Fibroblast of lung (primary cell): ENCODE measurements around the gene CNTNAP5. TPM values are rescaled to one million over a fixed set of nuclear protein-coding genes. Genes with fewer than 3 reads are reported as not detected.

Experiments used
- DNase-seq, 2 donors: peaks; one replicate each; pipeline versions ENCODE4 v3.0.0 to v3.0.0-alpha.2; 2010; ENCODE audit warnings: low read depth in 2 of 2
- H2AFZ ChIP-seq: 2 replicates; pipeline ENCODE4 v1.5.1; 2012; ENCODE audit warnings: low read length, control low read depth, inconsistent platforms
- H3K27ac ChIP-seq: 2 replicates; pipeline ENCODE4 v1.5.1; 2011; ENCODE audit warnings: low read length, control low read depth; ENCODE audit not compliant: insufficient read depth
- H3K27me3 ChIP-seq: 2 replicates; pipeline ENCODE4 v1.5.1; 2011; ENCODE audit warnings: mild to moderate bottlenecking, low read length; ENCODE audit not compliant: control insufficient read depth, insufficient read depth
- H3K36me3 ChIP-seq: 2 replicates; pipeline ENCODE4 v1.5.1; 2011; ENCODE audit warnings: low read length; ENCODE audit not compliant: control insufficient read depth, insufficient read depth
- H3K4me1 ChIP-seq: 2 replicates; pipeline ENCODE4 v1.5.1; 2011; ENCODE audit warnings: low read length; ENCODE audit not compliant: control insufficient read depth, insufficient read depth; ENCODE audit errors: extremely low read depth
- H3K4me2 ChIP-seq: 2 replicates; pipeline ENCODE4 v1.5.1; 2011; ENCODE audit warnings: low read length, control low read depth; ENCODE audit not compliant: insufficient read depth; ENCODE audit errors: extremely low read depth
- H3K4me3 ChIP-seq, 4 experiments: fragments of 200-600 bp in 1 of 4; sonication (generic) in 1 of 4; replicated peaks in 1 of 4; 2 replicates each; pipeline ENCODE4 v1.5.1; 2011 to 2016; ENCODE audit warnings: low read length in 4 of 4, low read depth in 3 of 4, mild to moderate bottlenecking in 3 of 4, control low read depth in 2 of 4, inconsistent platforms in 1 of 4, mixed read lengths in 1 of 4; ENCODE audit not compliant: insufficient read depth in 1 of 4; ENCODE audit errors: control extremely low read depth in 1 of 4
- H3K79me2 ChIP-seq: 2 replicates; pipeline ENCODE4 v1.5.1; 2012; ENCODE audit warnings: mild to moderate bottlenecking, low read length, inconsistent platforms; ENCODE audit not compliant: control insufficient read depth, insufficient read depth
- H3K9ac ChIP-seq: 2 replicates; pipeline ENCODE4 v1.5.1; 2011; ENCODE audit warnings: mild to moderate bottlenecking, low read length, control low read depth; ENCODE audit not compliant: insufficient read depth
- H3K9me3 ChIP-seq: 2 replicates; pipeline ENCODE4 v1.5.1; 2012; ENCODE audit warnings: low read depth, low read length; ENCODE audit not compliant: control insufficient read depth, insufficient read depth
- H4K20me1 ChIP-seq: 2 replicates; pipeline ENCODE4 v1.5.1; 2011; ENCODE audit warnings: low read length; ENCODE audit not compliant: control insufficient read depth, insufficient read depth; ENCODE audit errors: extremely low read depth
- CTCF ChIP-seq, 2 donors: IDR thresholded peaks in 1 of 2; conservative IDR thresholded peaks in 1 of 2; 1 replicate in 1 of 2; 2 replicates in 1 of 2; pipeline ENCODE4 v1.5.1; 2011 to 2012; ENCODE audit warnings: low read length in 2 of 2, control low read depth in 1 of 2, inconsistent platforms in 1 of 2, low read depth in 1 of 2, mild to moderate bottlenecking in 1 of 2
- EZH2 ChIP-seq: IDR thresholded peaks from 2 replicates; pipeline ENCODE4 v1.5.1; 2012; ENCODE audit warnings: low read length, control low read depth, mild to moderate bottlenecking; ENCODE audit errors: missing control alignments
- polyA plus RNA-seq, 2 donors: library from polyadenylated mRNA; depleted of rRNA in 1 of 2; stranded (reverse) in 1 of 2; unstranded in 1 of 2; fragments of >200 nt; gene quantifications; 2 replicates each; pipeline ENCODE4 v1.2.1, GENCODE V29; 2011 to 2012; ENCODE audit warnings: missing spikeins in 1 of 2
- total RNA-seq: library from RNA; depleted of rRNA; stranded (reverse); fragments of >200 nt; gene quantifications from 2 replicates; pipeline ENCODE4 v1.2.1, GENCODE V29; 2014

Gene CNTNAP5
- total and polyA plus RNA-seq, 2 donors (not counting 1 experiment from before 2014, with no cell fraction given): not detected

- H3K4me2 ChIP-seq: no peak overlapping the region
- no peaks in the 10 kb centered on the region for H3K9me3 ChIP-seq
- TF ChIP-seq EZH2 (no peak), CTCF (conservative IDR thresholded peaks at IDR 0.05 in 1 of 2, IDR thresholded peaks at IDR 0.05 in 1 of 2; ENCODE audit: low read depth in 1 of 2, low read length in 2 of 2) (no peak)
- no peaks in the 10 kb centered on the region for H4K20me1 ChIP-seq
- H3K27me3 ChIP-seq: no peaks in the 10 kb centered on the region
- no peak overlapping the region for H3K27ac ChIP-seq
- no peak for DNase-seq
- H3K4me1 ChIP-seq: no peaks in the 10 kb centered on the region
- no peaks in the 10 kb centered on the region for H3K79me2 ChIP-seq
- no peaks in the 10 kb centered on the region for H3K36me3 ChIP-seq
- no peak overlapping the region for H2AFZ ChIP-seq
- H3K4me3 ChIP-seq: no peak overlapping the region
- no peak overlapping the region for H3K9ac ChIP-seq
Measured at GRCh38 chr2:124639524-124639923, 614.4 kb downstream of the CNTNAP5 start.

GRCh38 chr2:124640221-124640750 lies 615.2 kb downstream of the CNTNAP5 start:
- H3K27ac ChIP-seq: no peak overlapping the region
- H4K20me1 ChIP-seq: no peaks in the 10 kb centered on the region
- no peak overlapping the region for H3K9ac ChIP-seq
- no peaks in the 10 kb centered on the region for H3K9me3 ChIP-seq
- TF ChIP-seq EZH2 (no peak), CTCF (conservative IDR thresholded peaks at IDR 0.05 in 1 of 2, IDR thresholded peaks at IDR 0.05 in 1 of 2; ENCODE audit: low read depth in 1 of 2, low read length in 2 of 2) (no peak)
- no peaks in the 10 kb centered on the region for H3K27me3 ChIP-seq
- H3K36me3 ChIP-seq: no peaks in the 10 kb centered on the region
- no peak overlapping the region for H3K4me3 ChIP-seq
- DNase-seq: no peak
- H3K79me2 ChIP-seq: no peaks in the 10 kb centered on the region
- H2AFZ ChIP-seq: no peak overlapping the region
- no peaks in the 10 kb centered on the region for H3K4me1 ChIP-seq
- H3K4me2 ChIP-seq: no peak overlapping the region

- H3K9ac ChIP-seq: no peak overlapping the region
- H3K4me3 ChIP-seq: no peak overlapping the region
- H3K9me3 ChIP-seq: no peaks in the 10 kb centered on the region
- no peaks in the 10 kb centered on the region for H4K20me1 ChIP-seq
- H3K27ac ChIP-seq: no peak overlapping the region
- no peak for DNase-seq
- H3K4me1 ChIP-seq: no peaks in the 10 kb centered on the region
- H3K27me3 ChIP-seq: no peaks in the 10 kb centered on the region
- no peaks in the 10 kb centered on the region for H3K36me3 ChIP-seq
- H2AFZ ChIP-seq: no peak overlapping the region
- TF ChIP-seq CTCF (conservative IDR thresholded peaks at IDR 0.05 in 1 of 2, IDR thresholded peaks at IDR 0.05 in 1 of 2; ENCODE audit: low read depth in 1 of 2, low read length in 2 of 2) (no peak), EZH2 (no peak)
- H3K79me2 ChIP-seq: no peaks in the 10 kb centered on the region
- no peak overlapping the region for H3K4me2 ChIP-seq
Measured at GRCh38 chr2:124646166-124646815, 621.2 kb downstream of the CNTNAP5 start.
